NCI-H1694 treated with DMSO at 0.1 percent for 48 hours (cell line): Measurements from ENCODE around the gene HOXA6.

Source experiments
- DNase-seq: peaks from one replicate; lab custom pipeline; 2025; lab: John Stamatoyannopoulos, UW

Gene HOXA6

DNA sequence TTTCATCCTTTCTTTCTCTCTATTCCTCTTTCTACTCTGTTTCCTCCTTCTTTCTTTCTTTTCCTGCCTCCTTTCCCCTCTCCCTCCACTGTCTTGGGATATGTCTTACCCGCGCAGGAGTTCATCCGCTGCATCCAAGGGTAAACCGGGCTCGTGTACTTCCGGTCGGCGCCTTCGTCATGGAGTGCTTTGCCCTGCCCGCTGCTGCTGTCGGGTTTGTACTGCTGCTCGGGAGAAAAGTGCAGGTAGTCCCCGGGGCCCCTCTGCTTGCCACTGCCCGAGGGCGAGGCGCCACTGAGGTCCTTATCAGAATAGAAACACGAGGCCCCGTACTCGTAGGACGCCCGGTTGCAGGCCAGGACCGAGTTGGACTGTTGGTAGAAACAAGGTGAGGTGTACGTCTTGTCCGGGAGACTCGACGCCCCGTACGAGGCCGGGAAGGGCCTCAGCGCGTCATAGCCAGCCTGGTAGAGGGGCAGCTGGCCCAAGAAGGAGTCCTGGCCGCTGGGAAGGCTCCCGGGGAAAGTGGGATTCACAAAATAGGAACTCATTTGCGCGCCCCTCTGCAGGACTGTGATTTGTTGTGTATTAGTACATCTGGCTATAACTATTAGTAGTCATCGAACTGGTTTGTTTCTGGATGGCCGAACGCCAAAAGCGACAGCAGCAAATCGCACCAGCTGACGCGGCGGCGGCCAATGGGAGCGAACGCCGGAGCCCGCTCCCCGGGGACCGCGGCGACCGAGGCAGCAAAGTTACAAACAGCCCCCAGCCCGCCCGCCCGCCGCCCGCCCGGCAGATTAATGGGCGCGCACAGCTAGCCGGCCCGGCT, at the start of gene HOXA6:
Gene HOXA6 (minus strand): TSS at position 576 of the 832 bp plus-strand sequence. CDS start 25 bp downstream, at position 551.
- DNase-seq = no peak

DNA sequence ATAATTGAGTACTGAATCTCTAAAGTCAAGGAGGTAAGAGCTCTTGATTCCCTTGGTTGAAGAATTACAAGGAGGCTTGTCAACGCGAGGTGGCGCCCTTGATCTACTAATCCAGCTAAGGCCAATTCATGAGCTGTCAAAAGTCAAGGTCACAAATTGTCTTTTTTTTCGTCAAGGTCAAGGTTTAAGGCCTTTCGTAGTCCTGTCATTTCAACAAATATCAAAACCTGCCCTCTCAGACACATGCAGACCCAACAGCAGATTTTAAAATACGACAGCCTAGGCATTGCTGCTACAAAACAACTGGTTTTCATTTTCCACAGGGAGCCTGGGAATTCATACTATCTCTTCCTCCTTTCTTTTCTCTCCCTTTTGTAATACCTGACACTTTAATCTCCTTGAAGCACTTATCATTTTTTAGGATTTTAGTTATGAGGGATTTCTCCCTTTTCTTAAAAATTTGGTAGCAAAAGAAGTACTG, 48.8 kb upstream of the HOXA6 start:
- DNase-seq = peak; percentile 66

DNA sequence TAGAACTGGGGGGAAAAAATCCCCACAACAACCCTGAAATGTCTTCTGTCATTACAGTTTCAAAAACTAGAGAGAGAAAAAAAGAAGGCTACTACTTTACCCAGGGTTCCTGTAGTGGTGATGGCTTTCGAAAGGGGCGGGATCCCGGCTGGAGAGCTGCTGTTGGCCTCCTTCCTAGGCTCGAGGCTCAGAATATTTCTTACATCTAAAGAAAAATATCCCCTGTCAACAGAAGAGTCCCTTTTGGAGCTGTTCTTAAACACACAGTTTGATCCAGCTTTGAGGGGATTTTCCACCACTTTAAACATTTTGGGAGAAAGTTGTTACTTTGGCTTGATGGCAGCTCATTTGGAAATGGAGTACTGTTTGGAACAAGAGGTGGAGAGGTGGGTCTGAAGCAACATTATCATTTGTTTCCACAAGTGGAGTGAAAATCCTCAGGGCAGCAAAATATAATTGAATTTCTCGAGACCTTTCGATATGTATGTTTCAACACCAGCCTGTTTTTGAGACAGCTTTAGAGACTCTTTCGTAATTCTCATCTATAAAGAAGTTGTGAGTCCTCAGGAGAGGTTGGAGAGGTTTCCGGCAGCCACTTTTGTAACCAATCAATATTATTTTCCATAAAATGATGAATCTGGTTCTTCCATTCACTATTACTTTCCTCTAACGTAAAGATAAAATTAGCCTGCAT, 47.3 kb upstream of the HOXA6 start:
- no peak for DNase-seq

GRCh38 chr7:27194002-27194352, 46.4 kb upstream of the HOXA6 start:
- no peak for DNase-seq

GRCh38 chr7:27193335-27194001, 45.9 kb upstream of the HOXA6 start:
- no peak for DNase-seq

GRCh38 chr7:27192546-27193334, 45.2 kb upstream of the HOXA6 start:
- no peak for DNase-seq

DNA sequence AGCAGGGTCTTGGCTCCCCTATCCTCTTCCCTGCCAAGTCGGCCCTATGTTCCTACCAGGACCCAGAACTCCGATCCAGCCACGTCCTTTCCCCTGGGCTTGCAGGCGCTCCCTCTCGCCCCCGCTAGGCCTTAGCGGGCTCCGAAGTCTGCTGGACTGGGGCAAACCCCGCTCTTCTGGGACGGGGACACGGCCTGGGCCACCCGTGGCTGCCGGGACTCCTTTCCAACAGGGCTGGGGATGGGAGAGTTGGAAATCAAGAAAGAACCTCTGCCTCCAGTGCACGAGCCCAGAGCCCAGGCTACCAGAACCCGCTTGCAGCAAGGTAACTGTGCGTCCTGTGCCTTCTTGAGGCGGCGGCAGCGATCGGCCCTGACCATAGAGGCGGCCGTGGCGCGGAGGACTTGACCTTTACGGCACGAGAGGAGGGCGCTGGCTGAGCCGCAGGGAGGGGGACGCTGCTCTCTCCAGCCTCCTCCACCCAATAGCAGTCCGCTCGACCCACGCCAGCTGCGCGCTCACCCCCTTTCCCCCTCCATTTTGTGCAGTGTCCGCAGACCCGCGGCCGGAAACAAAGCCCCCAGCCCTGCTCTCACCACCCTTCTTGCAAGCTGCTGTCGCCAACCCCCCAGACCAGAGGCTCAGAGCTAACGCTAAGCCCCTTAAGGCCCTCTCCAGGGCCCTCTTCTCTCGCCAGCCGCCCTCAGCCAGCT, 44.4 kb upstream of the HOXA6 start:
- no peak for DNase-seq

DNA sequence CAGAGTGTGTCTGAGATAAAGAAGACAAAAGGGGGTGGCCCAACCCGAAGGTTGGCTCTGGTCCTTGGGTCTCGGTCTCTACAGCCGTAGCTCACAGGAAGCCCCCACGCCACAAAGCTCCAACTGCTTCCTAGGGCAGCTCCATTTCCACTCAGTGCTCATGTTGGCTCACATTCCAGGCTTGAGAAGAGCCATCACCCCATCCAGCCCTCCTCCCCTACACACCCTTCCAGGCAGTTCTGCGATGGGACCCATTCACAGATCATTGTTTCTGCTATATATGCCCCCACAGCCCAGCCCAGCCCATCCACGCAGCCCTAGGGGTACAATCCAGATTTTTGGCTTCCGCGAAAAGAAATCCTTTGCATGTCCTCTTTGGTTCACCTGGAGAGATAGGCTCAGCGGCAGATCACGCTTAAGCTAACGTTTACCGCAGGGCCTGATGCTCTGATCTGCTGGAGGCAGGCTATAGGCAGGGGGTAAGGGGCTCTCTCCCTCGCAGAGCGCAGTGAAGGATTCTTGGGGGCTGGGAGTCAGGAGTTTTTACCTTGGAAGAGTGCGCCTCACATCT, 43.7 kb upstream of the HOXA6 start:
- no peak for DNase-seq

DNA sequence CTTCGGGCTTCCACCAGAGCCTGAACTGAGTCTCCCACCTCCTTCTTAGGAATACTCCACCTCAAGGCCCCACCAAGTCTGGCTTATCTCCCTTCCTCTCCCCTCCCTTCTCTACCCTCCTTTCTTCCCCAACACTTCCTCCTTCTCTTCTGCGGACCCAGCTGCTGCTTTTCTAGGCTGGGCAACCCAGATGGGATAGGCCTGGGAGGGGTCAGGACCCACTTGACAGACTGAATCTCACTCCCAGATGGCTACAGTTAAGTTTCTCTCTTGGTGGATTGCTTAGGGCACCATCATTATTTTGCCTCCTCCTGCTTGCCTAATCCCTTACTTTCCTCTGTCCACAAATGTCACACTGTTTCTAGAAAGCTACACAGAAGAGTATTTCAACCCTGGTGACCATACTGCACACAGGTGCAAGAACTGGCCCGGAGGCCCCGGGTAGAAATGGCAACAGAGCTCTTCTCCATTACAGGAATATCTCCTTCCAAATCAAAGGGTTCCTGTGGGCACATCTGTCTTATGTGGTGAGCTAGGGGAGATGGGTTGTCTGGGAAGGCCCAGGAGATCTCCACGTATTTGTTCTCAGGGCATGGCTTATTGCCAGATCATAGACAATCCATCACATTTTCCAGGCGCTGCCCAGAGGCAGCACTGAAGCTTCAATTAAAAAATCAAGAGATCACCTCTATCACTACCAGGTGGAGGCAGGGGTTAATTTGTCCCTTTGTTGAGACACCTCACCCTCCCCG, 42.6 kb upstream of the HOXA6 start:
- no peak for DNase-seq

DNA sequence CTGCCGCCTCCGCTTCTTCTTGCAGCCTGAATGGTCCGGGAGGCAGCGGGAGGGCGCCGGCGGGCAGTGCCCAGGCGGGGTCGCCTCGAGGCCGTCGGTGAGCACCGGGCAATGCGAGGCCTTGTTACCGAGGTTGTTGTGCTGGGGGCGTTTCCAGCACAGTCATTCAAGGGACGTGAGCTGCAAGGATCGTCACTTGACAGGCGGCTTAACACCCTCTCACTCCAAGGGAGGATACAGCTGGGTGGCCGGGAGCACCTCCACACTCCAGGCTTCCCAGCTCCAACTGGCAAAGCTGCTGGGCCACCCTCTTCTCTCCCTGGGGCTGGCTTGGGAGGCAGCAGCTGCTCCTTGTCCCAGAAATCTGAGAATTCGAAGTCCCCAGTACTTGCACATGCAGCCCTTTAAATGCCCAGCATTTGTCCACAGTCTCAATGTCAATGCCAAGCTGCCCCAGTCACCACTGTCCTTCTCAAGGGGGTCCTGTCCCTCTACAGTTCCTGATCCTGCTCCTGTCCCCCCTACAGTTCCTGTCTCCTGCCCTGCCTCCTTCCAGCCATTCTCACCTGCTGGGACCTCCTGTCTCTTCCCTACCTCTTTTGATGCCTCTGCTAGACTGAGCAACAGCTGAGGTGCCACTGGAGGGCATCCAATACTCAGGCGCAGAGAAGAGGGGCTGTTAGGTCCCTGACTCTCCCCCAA, 41.9 kb upstream of the HOXA6 start:
- no peak for DNase-seq

GRCh38 chr7:27188386-27189294, 41.1 kb upstream of the HOXA6 start:
- no peak for DNase-seq

- no peak for DNase-seq
These were observed 40.2 kb upstream of the HOXA6 start for GRCh38 chr7:27187475-27188385.

DNA sequence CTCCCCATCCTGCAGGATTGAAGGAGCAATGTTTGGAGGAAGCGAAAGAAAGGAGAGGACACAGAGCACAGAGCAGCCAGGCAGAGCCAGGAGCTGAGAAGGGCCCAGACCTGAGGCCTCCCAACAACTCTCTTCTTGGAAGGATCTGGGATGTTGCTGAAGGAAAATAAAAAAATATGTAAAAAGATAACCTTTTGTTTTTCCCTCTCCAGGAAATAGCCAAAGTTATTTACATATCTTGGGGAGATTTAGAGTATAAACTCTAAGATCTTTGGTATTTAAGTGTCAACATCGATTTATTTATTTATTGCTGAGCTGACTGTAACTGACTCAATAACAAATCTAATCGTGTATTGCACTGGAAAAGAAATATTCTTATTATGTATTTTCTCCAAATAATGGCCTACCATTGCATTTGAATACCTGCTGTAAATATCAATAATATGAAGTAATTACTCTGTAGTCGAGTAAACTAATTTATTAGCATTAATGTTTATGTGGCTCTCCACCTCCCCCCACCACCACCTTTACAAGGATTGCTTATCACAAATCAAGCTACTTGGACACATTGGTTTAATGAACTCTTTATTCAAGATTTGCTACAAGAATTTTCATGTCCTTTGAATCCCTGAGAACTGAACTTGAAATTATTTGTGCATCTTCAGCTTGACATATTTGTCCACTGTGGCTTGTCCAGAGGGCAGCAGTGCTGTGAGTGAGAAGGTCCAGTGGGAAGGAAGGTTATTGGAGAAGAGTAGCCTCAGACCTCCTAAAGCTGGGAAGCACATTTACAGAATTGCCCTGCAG, 39.3 kb upstream of the HOXA6 start:
- DNase-seq = no peak

DNA sequence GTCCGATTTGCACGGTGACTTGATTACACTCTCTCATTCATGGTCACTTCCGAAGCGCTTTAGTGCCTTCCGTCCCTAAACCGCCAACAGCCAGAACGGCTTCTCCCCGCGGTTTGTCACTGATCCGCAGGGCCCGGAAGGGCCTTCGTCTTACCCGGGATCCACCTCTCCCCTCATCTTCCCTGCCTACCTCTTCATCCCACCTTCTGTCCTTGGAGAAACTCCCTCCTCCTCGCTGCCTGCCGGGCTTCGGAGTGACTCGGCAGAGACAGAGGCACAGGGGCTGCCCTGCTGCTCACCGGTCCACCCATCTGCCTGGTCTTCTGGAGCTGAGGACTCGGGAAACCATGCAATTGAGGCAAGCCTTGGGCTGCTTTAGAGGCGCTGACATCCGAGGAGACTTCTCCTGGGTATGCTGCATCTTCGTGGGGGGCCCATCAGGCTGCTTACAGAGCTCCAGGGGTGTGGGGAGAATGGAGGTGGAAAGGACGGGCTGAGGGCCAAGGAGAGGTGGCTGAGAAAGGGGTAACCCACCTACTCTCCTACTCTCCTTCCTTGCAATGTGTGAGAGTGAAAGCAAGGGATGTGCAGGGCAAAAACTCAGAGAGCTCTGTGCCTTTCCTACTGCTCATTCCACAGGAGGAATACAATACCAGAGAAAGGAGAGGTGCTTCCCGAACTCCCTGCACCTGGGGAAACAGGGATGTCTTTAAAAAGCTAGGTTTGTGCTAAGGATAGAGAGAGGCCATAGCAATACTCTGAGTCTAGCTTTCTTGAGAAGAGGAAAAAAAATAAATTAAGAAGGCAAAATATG, 38.5 kb upstream of the HOXA6 start:
- DNase-seq = no peak

DNA sequence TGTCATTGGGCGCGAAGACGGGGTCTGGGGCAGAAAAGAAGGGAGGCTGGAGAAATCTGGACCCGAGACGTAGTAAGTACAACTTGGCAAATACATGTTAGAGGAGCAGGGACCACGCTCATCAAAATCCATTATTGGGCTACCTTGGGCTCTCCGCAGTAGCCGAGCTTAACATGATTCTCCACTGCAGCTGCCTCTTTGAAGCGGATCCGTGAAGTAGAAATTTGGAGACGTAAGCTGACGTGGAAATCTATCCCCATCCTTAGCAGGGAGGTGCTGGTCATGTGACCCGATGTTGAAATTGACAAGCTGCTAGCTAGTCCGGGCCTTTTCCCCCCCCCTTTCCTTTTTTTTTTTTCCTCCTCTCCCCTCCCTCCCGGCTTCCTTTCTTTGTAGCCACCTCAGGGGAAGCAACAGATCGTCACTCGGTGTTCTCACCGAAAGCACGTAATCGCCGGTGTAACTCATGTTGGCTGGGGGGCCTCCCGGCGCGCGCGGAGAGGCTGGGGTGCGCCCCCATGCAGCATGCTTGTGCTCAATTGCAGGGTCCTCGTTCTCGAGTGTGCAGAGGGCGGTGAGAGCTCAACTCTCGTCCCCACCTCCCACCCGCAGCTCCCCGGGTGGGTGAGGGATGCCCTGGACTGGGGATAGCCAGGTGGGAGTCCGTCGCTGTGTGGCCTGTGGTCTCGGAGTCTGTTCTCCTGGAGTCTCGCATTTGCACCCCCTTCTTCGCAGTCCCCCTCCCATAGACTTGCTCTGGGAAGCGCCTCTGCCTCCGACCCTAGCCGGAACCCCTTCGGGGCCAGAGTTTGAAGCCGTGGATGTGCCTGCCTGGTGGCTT, 37.7 kb upstream of the HOXA6 start, which contains the start of gene HOXA11:
Gene HOXA11 (minus strand): TSS at position 220 of the 841 bp plus-strand sequence. CDS start 88 bp downstream, at position 132.
- no peak for DNase-seq
